GM23338 (cell line): ENCODE data around the gene PASD1. TPM values are rescaled to one million over a fixed set of nuclear protein-coding genes. Genes with fewer than 3 reads are reported as not detected.

Source experiments
- ATAC-seq: fragments of 200-7000 bp; cut with Tn5 transposase; 3 replicates; pipeline ENCODE4 v1.9.1; 2020
- DNase-seq: peaks from one replicate; pipeline ENCODE4 v3.0.0-alpha.2; 2015; ENCODE audit warnings: low spot score
- H2AFZ ChIP-seq: fragments of 200-600 bp; sonication (generic); 2 replicates; pipeline ENCODE4 v1.8.0; 2016; ENCODE audit warnings: antibody characterized with exemption, mild to moderate bottlenecking, moderate library complexity
- H3F3A ChIP-seq: fragments of 200-600 bp; sonication (generic); replicated peaks from 2 replicates; pipeline ENCODE4 v1.8.0; 2017; ENCODE audit warnings: antibody characterized with exemption, mixed run types, low read depth
- H3K27ac ChIP-seq: fragments of 200-600 bp; sonication (generic); 2 replicates; pipeline ENCODE4 v1.6.1; 2016; ENCODE audit warnings: low read depth
- H3K27me3 ChIP-seq: fragments of 200-600 bp; sonication (generic); 2 replicates; pipeline ENCODE4 v1.8.0; 2016; ENCODE audit warnings: mild to moderate bottlenecking, mixed run types, moderate library complexity; ENCODE audit not compliant: insufficient read depth
- H3K36me3 ChIP-seq: fragments of 200-600 bp; sonication (generic); 2 replicates; pipeline ENCODE4 v1.8.0; 2016; ENCODE audit warnings: mild to moderate bottlenecking; ENCODE audit not compliant: insufficient read depth
- H3K4me1 ChIP-seq: fragments of 200-600 bp; sonication (generic); 2 replicates; pipeline ENCODE4 v1.8.0; 2016; ENCODE audit warnings: mild to moderate bottlenecking, moderate library complexity; ENCODE audit not compliant: insufficient read depth
- H3K4me2 ChIP-seq: fragments of 200-600 bp; sonication (generic); 2 replicates; pipeline ENCODE4 v1.7.1; 2017; ENCODE audit warnings: mixed run types
- H3K4me3 ChIP-seq: fragments of 200-600 bp; sonication (generic); 2 replicates; pipeline ENCODE4 v1.6.1; 2016; ENCODE audit warnings: mixed run types
- H3K79me2 ChIP-seq: fragments of 200-600 bp; sonication (generic); replicated peaks from 2 replicates; pipeline ENCODE4 v1.8.0; 2017; ENCODE audit warnings: mild to moderate bottlenecking; ENCODE audit not compliant: insufficient read depth
- H3K9me2 ChIP-seq: fragments of 200-600 bp; sonication (generic); 2 replicates; pipeline ENCODE4 v1.8.0; 2017; ENCODE audit not compliant: insufficient read depth
- H4K20me1 ChIP-seq: fragments of 200-600 bp; sonication (generic); replicated peaks from 2 replicates; pipeline ENCODE4 v1.8.0; 2017; ENCODE audit warnings: mild to moderate bottlenecking; ENCODE audit not compliant: insufficient read depth
- H3K27ac Mint-ChIP-seq: 2 replicates; pipeline ENCODE4 v1.8.0; 2020; ENCODE audit warnings: inconsistent platforms, mild to moderate bottlenecking, moderate library complexity, mixed read lengths
- H3K27me3 Mint-ChIP-seq: 3 replicates; pipeline ENCODE4 v1.8.0; 2022; ENCODE audit warnings: low read depth, mild to moderate bottlenecking, moderate library complexity, mixed read lengths, inconsistent platforms; ENCODE audit not compliant: insufficient read depth, poor library complexity
- H3K36me3 Mint-ChIP-seq: 3 replicates; pipeline ENCODE4 v1.8.0; 2021; ENCODE audit warnings: low read depth, mild to moderate bottlenecking, inconsistent platforms, moderate library complexity, mixed read lengths
- H3K4me1 Mint-ChIP-seq: 3 replicates; pipeline ENCODE4 v1.8.0; 2020; ENCODE audit warnings: mild to moderate bottlenecking, inconsistent platforms, mixed read lengths
- H3K4me3 Mint-ChIP-seq: 3 replicates; pipeline ENCODE4 v1.8.0; 2021; ENCODE audit warnings: moderate library complexity, mild to moderate bottlenecking, inconsistent platforms, mixed read lengths
- H3K9me3 Mint-ChIP-seq: 3 replicates; pipeline ENCODE4 v1.8.0; 2020; ENCODE audit warnings: moderate library complexity, mild to moderate bottlenecking, inconsistent platforms, mixed read lengths
- CREB1 ChIP-seq: fragments of 250-450 bp; sonication (Bioruptor Pico); IDR thresholded peaks from 2 replicates; pipeline ENCODE4 v1.5.0; 2020; ENCODE audit warnings: low read depth, mild to moderate bottlenecking, moderate library complexity
- CTCF ChIP-seq, 2 experiments: fragments of 200-600 bp in 1 of 2; sonication (generic) in 1 of 2; conservative IDR thresholded peaks; 2 replicates each; pipeline versions ENCODE4 v1.5.1 to v1.6.1; 2016 to 2017; ENCODE audit warnings: antibody characterized with exemption in 2 of 2, low read depth in 2 of 2, mild to moderate bottlenecking in 2 of 2, moderate library complexity in 1 of 2
- ETS1 ChIP-seq: IDR thresholded peaks from 2 replicates; pipeline ENCODE4 v1.6.1; 2016; ENCODE audit warnings: antibody characterized with exemption
- EZH2 ChIP-seq: fragments of 200-600 bp; sonication (generic); IDR thresholded peaks from one replicate; pipeline ENCODE4 v1.8.0; 2017; ENCODE audit warnings: antibody characterized with exemption, mild to moderate bottlenecking, low read depth; ENCODE audit not compliant: unreplicated experiment
- EZH2phosphoT487 ChIP-seq: fragments of 200-600 bp; sonication (generic); IDR thresholded peaks from one replicate; pipeline ENCODE4 v1.8.1; 2018; ENCODE audit warnings: antibody characterized with exemption; ENCODE audit not compliant: unreplicated experiment
- NANOG ChIP-seq: IDR thresholded peaks from 2 replicates; pipeline ENCODE4 v1.6.1; 2016; ENCODE audit warnings: antibody characterized with exemption, borderline replicate concordance
- POLR2AphosphoS5 ChIP-seq: IDR thresholded peaks from 2 replicates; pipeline ENCODE4 v1.6.1; 2016; ENCODE audit warnings: antibody characterized with exemption, low read depth
- REST ChIP-seq: IDR thresholded peaks from one replicate; pipeline ENCODE4 v1.6.1; 2018; ENCODE audit warnings: antibody characterized with exemption; ENCODE audit not compliant: unreplicated experiment
- STAT1 ChIP-seq: IDR thresholded peaks from one replicate; pipeline ENCODE4 v1.6.1; 2016; ENCODE audit warnings: antibody characterized with exemption; ENCODE audit not compliant: unreplicated experiment
- ZNF114 ChIP-seq: fragments of 250-450 bp; sonication (Bioruptor Pico); IDR thresholded peaks from 2 replicates; pipeline ENCODE4 v1.5.0; 2020; ENCODE audit warnings: mild to moderate bottlenecking, moderate library complexity
- ZNF331 ChIP-seq: fragments of 250-450 bp; sonication (Bioruptor Pico); IDR thresholded peaks from 2 replicates; pipeline ENCODE4 v1.5.0; 2020; ENCODE audit warnings: low read depth, mild to moderate bottlenecking, moderate library complexity
- polyA plus RNA-seq: library from polyadenylated mRNA; unstranded; fragments of >200 nt; fragmentation: Nextera tagmentation; extraction: Ambion mirVana; gene quantifications from 2 replicates; pipeline ENCODE4 v1.2.1, GENCODE V29; 2016
- total RNA-seq: library from RNA; depleted of rRNA; stranded (reverse); fragments of >200 nt; shearing (Covaris generic); gene quantifications from 2 replicates; pipeline ENCODE4 v1.2.3, GENCODE V29; 2014

The PASD1 gene
- total and polyA plus RNA-seq, 2 experiments from 2014 or later = 0.24 TPM; not detected in 1

GRCh38 chrX:151621422-151621821 is 57.9 kb downstream of the PASD1 start:
- H3K27me3 ChIP-seq = no peaks in the 10 kb centered on the region
- DNase-seq (no peak), ATAC-seq (no peak)
- H3K4me3 ChIP-seq = no peak overlapping the region
- H3K36me3 ChIP-seq = no peaks in the 10 kb centered on the region
- no peaks in the 10 kb centered on the region for H3K79me2 ChIP-seq
- H3K4me2 ChIP-seq = no peak overlapping the region
- H3K9me3 Mint-ChIP-seq = no peaks in the 10 kb centered on the region
- no peaks in the 10 kb centered on the region for H3K4me1 ChIP-seq
- H3K4me3 Mint-ChIP-seq = no peak overlapping the region
- H3K9me2 ChIP-seq = no peaks in the 10 kb centered on the region
- no peak overlapping the region for H3K27ac ChIP-seq
- no peak overlapping the region for H2AFZ ChIP-seq
- H3K4me1 Mint-ChIP-seq = no peaks in the 10 kb centered on the region
- no peaks in the 10 kb centered on the region for H4K20me1 ChIP-seq
- no peaks in the 10 kb centered on the region for H3K36me3 Mint-ChIP-seq
- H3F3A ChIP-seq = no peaks in the 10 kb centered on the region
- no peaks in the 10 kb centered on the region for H3K27me3 Mint-ChIP-seq
- no peak overlapping the region for H3K27ac Mint-ChIP-seq
- TF ChIP-seq REST (no peak), POLR2AphosphoS5 (no peak)

- Histone ChIP-seq H3K4me3 (no peak overlapping the region), H2AFZ (no peak overlapping the region), H3F3A (no peaks in the 10 kb centered on the region), H4K20me1 (no peaks in the 10 kb centered on the region), H3K79me2 (no peaks in the 10 kb centered on the region), H3K36me3 (no peaks in the 10 kb centered on the region), H3K27ac (no peak overlapping the region), H3K4me1 (no peaks in the 10 kb centered on the region), H3K9me2 (no peaks in the 10 kb centered on the region), H3K4me2 (no peak overlapping the region), H3K27me3 (no peaks in the 10 kb centered on the region)
- DNase-seq = no peak
- Mint-ChIP-seq H3K27me3 (no peaks in the 10 kb centered on the region), H3K9me3 (no peaks in the 10 kb centered on the region), H3K4me1 (no peaks in the 10 kb centered on the region), H3K27ac (no peak overlapping the region), H3K4me3 (no peak overlapping the region), H3K36me3 (no peaks in the 10 kb centered on the region)
- no peak for ATAC-seq
- TF ChIP-seq ZNF114 = no peak
- no peak for TF ChIP-seq EZH2phosphoT487
- TF ChIP-seq NANOG = no peak
- no peak for TF ChIP-seq ZNF331 (CRISPR knock-in tag)
- no peak for TF ChIP-seq CTCF (conservative IDR thresholded peaks at IDR 0.05; ENCODE audit: low read depth in 2 of 2)
- no peak for TF ChIP-seq ETS1
- no peak for TF ChIP-seq STAT1
- no peak for TF ChIP-seq REST
- no peak for TF ChIP-seq CREB1 (CRISPR knock-in tag)
- TF ChIP-seq EZH2 = no peak
These were observed 61.2 kb downstream of the PASD1 start for GRCh38 chrX:151624677-151625076.
